IMR-90 (cell line): ENCODE data around the gene MAPRE3. TPM values are rescaled to one million over a fixed set of nuclear protein-coding genes. Genes with fewer than 3 reads are reported as not detected.

Experiments used
- ATAC-seq: fragments of 200-7000 bp; cut with Tn5 transposase; 2 replicates; pipeline ENCODE4 v1.9.1; 2020; ENCODE audit warnings: low read depth, mild to moderate bottlenecking, moderate library complexity
- BruUV-seq: library from RNA; stranded (reverse); fragments of 400-500 nt; replicated peaks from 2 replicates; lab custom pipeline; 2021; lab: Mats Ljungman, UMichigan
- CTCF ChIA-PET: fragments of 300-600 bp; formaldehyde crosslinking; extraction: SDS; loops from one replicate; lab custom pipeline; 2021; ENCODE audit warnings: antibody characterized with exemption; lab: Yijun Ruan, JAX
- POLR2A ChIA-PET: fragments of 300-600 bp; sonication (Branson Sonifier 250); formaldehyde crosslinking; loops from one replicate; lab custom pipeline; 2022; ENCODE audit warnings: antibody characterized with exemption; ENCODE audit not compliant: unreplicated experiment; lab: Charles Lee
- DNase-seq: peaks from one replicate; pipeline ENCODE4 v3.0.0; 2013
- H2AFZ ChIP-seq: replicated peaks from 2 replicates; pipeline ENCODE3; 2013; ENCODE audit warnings: low read length, mild to moderate bottlenecking; ENCODE audit not compliant: poor library complexity
- H2AK5ac ChIP-seq: 2 replicates; pipeline ENCODE4 v1.6.1; 2013; ENCODE audit warnings: low read depth, low read length, inconsistent platforms
- H2AK9ac ChIP-seq: replicated peaks from 2 replicates; pipeline ENCODE3; 2013; ENCODE audit warnings: mild to moderate bottlenecking, low read depth, low read length, moderate library complexity; ENCODE audit not compliant: poor library complexity
- H2BK120ac ChIP-seq: 2 replicates; pipeline ENCODE4 v1.6.1; 2013; ENCODE audit warnings: low read depth, low read length, inconsistent platforms
- H2BK15ac ChIP-seq: 3 replicates; pipeline ENCODE4 v1.6.1; 2013; ENCODE audit warnings: low read depth, low read length, inconsistent platforms
- H2BK20ac ChIP-seq: 2 replicates; pipeline ENCODE4 v1.6.1; 2013; ENCODE audit warnings: low read depth, mild to moderate bottlenecking, inconsistent platforms, low read length, moderate library complexity
- H2BK5ac ChIP-seq: 2 replicates; pipeline ENCODE4 v1.6.1; 2013; ENCODE audit warnings: mild to moderate bottlenecking, low read depth, low read length, inconsistent platforms; ENCODE audit not compliant: poor library complexity, severe bottlenecking
- H3K14ac ChIP-seq: replicated peaks from 2 replicates; pipeline ENCODE4 v1.6.1; 2013; ENCODE audit warnings: low read depth, low read length, inconsistent platforms
- H3K18ac ChIP-seq: 2 replicates; pipeline ENCODE4 v1.6.1; 2013; ENCODE audit warnings: low read depth, low read length, control low read depth
- H3K23ac ChIP-seq: 2 replicates; pipeline ENCODE4 v1.6.1; 2013; ENCODE audit warnings: low read depth, low read length, inconsistent platforms
- H3K27ac ChIP-seq: 2 replicates; pipeline ENCODE4 v1.5.1; 2013; ENCODE audit warnings: mild to moderate bottlenecking, control low read depth, low read length; ENCODE audit not compliant: insufficient read depth
- H3K27me3 ChIP-seq: 2 replicates; pipeline ENCODE4 v1.6.1; 2013; ENCODE audit warnings: low read length; ENCODE audit not compliant: control insufficient read depth, insufficient read depth
- H3K36me3 ChIP-seq: 2 replicates; pipeline ENCODE4 v1.6.1; 2013; ENCODE audit warnings: low read length, mixed read lengths; ENCODE audit not compliant: control insufficient read depth, insufficient read depth
- H3K4ac ChIP-seq: 2 replicates; pipeline ENCODE4 v1.6.1; 2013; ENCODE audit warnings: low read depth, low read length, inconsistent platforms
- H3K4me1 ChIP-seq: 2 replicates; pipeline ENCODE4 v1.6.1; 2013; ENCODE audit warnings: low read length, mixed read lengths; ENCODE audit not compliant: control insufficient read depth, insufficient read depth
- H3K4me2 ChIP-seq: 2 replicates; pipeline ENCODE4 v1.6.1; 2013; ENCODE audit warnings: low read depth, mild to moderate bottlenecking, control low read depth, low read length, moderate library complexity
- H3K4me3 ChIP-seq: 2 replicates; pipeline ENCODE4 v1.5.1; 2013; ENCODE audit warnings: low read depth, mild to moderate bottlenecking, control low read depth, low read length, moderate library complexity; ENCODE audit not compliant: insufficient read depth
- H3K56ac ChIP-seq: 2 replicates; pipeline ENCODE4 v1.6.1; 2013; ENCODE audit warnings: low read length, inconsistent platforms; ENCODE audit not compliant: insufficient read depth; ENCODE audit errors: extremely low read depth
- H3K79me1 ChIP-seq, 2 experiments: 2 replicates each; pipeline ENCODE4 v1.6.1; 2013; ENCODE audit warnings: low read length in 2 of 2, inconsistent platforms in 1 of 2, low read depth in 1 of 2
- H3K9ac ChIP-seq: 2 replicates; pipeline ENCODE4 v1.6.1; 2013; ENCODE audit warnings: low read depth, low read length, control low read depth
- H3K9me1 ChIP-seq: 2 replicates; pipeline ENCODE4 v1.6.1; 2013; ENCODE audit warnings: low read length, inconsistent platforms; ENCODE audit not compliant: insufficient read depth
- H3K9me3 ChIP-seq: 2 replicates; pipeline ENCODE4 v1.6.1; 2013; ENCODE audit warnings: low read length; ENCODE audit not compliant: control insufficient read depth, insufficient read depth
- H4K20me1 ChIP-seq: 2 replicates; pipeline ENCODE4 v1.6.1; 2013; ENCODE audit warnings: low read length, inconsistent platforms; ENCODE audit not compliant: insufficient read depth
- H4K5ac ChIP-seq: 2 replicates; pipeline ENCODE4 v1.6.1; 2013; ENCODE audit warnings: mild to moderate bottlenecking, low read depth, low read length, control low read depth
- H4K8ac ChIP-seq, 2 experiments: 2 replicates each; pipeline ENCODE4 v1.6.1; 2013; ENCODE audit warnings: low read depth in 2 of 2, low read length in 2 of 2, control low read depth in 1 of 2, inconsistent platforms in 1 of 2
- H4K91ac ChIP-seq: 2 replicates; pipeline ENCODE4 v1.6.1; 2013; ENCODE audit warnings: low read depth, low read length, inconsistent platforms; ENCODE audit not compliant: insufficient read depth
- MXI1 ChIP-seq: IDR thresholded peaks from 2 replicates; pipeline ENCODE4 v1.6.1; 2012; ENCODE audit warnings: low read depth, mild to moderate bottlenecking, low read length, moderate library complexity, borderline replicate concordance
- POLR2A ChIP-seq: IDR thresholded peaks from 2 replicates; pipeline ENCODE4 v1.6.1; 2012; ENCODE audit warnings: mild to moderate bottlenecking, low read depth, low read length
- RCOR1 ChIP-seq: IDR thresholded peaks from 2 replicates; pipeline ENCODE4 v1.6.1; 2012; ENCODE audit warnings: mild to moderate bottlenecking, low read length, improper control_type of control experiment; ENCODE audit not compliant: insufficient replicate concordance
- WGBS, 2 experiments: methylation state at CpG; one replicate each; pipeline versions ENCODE4 v1.1.5 to v1.1.7; 2013; ENCODE audit warnings: missing lambda C conversion rate in 2 of 2; ENCODE audit not compliant: insufficient read length in 1 of 2; ENCODE audit errors: extremely low coverage in 2 of 2; 5-methylcytosine and 5-hydroxymethylcytosine counted together
- dilution Hi-C: fragments of 300-500 bp; cut with HindIII; formaldehyde crosslinking; loops from one replicate; pipeline ENCODE4 v1.14.3; 2018; ENCODE audit warnings: low sequenced_read_pairs; ENCODE audit not compliant: unreplicated experiment
- in situ Hi-C: fragments of 300-500 bp; cut with MboI; formaldehyde crosslinking; loops from 3 replicates; pipeline ENCODE4 v1.14.3; 2019; ENCODE audit warnings: low sequenced_read_pairs, inconsistent platforms, mixed read lengths
- intact Hi-C: fragments of 100-400 bp; cut with micrococcal nuclease; formaldehyde crosslinking; loops from 2 replicates; pipeline ENCODE4 v1.10.0; 2022
- polyA plus RNA-seq, 3 experiments: library from polyadenylated mRNA; depleted of rRNA; stranded (reverse); fragments of >200 nt; gene quantifications; 2 replicates each; pipeline ENCODE4 v1.2.3, GENCODE V29; 2012; ENCODE audit warnings: low replicate concordance in 1 of 3
- total RNA-seq: library from RNA; depleted of rRNA; stranded (reverse); fragments of >200 nt; gene quantifications from 2 replicates; pipeline ENCODE4 v1.2.3, GENCODE V29; 2012

MAPRE3 gene
- total and polyA plus RNA-seq, 2 of the 4 experiments (the other 2 are of a cell fraction), result 1.8 to 20.3 TPM

DNA sequence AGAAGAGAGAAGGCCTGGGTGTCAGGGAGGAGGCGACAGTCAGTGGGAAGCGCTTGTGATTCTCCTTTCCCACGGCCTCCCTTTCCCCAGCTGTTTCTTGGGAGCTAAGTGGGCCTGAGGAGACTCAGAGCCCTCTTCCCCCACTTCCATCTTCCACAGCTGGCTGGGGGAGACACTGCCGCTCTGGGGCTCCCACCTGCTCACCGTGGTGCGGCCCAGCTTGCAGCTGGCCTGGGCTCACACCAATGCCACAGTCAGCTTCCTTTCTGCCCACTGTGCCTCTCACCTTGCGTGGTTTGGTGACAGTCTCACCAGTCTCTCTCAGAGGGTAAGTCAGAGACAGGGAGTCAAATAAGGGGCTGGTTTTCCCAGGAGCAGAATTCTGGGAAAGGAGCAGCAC, 69.4 kb downstream of the MAPRE3 start:
- no peak for ATAC-seq
- no peaks in the 10 kb centered on the region for H3K27me3 ChIP-seq
- in situ Hi-C loops, result no loop called here
- H3K14ac ChIP-seq, result no peak overlapping the region
- H2AK9ac ChIP-seq, result no peak overlapping the region
- no peak overlapping the region for H3K4me3 ChIP-seq
- peaks cover 9% of the 10 kb centered on the region for H3K9me1 ChIP-seq
- no peak overlapping the region for H2AK5ac ChIP-seq
- no peak overlapping the region for H3K4ac ChIP-seq
- no peak overlapping the region for H2AFZ ChIP-seq
- H3K18ac ChIP-seq, result no peak overlapping the region
- H3K9me3 ChIP-seq, result no peaks in the 10 kb centered on the region
- no peak overlapping the region for H4K5ac ChIP-seq
- H3K36me3 ChIP-seq, result peaks cover 73% of the 10 kb centered on the region
- peaks cover 21 to 54% of the 10 kb centered on the region in 2 experiments for H3K79me1 ChIP-seq
- no peak for TF ChIP-seq RCOR1
- no peak for TF ChIP-seq POLR2A
- TF ChIP-seq MXI1, result no peak
- H2BK15ac ChIP-seq, result no peak overlapping the region
- H4K20me1 ChIP-seq, result peaks cover 32% of the 10 kb centered on the region
- H4K91ac ChIP-seq, result no peak overlapping the region
- H3K27ac ChIP-seq, result no peak overlapping the region
- dilution Hi-C loops, result no loop called here
- ChIA-PET CTCF (no interaction called here), POLR2A (no interaction called here)
- H2BK5ac ChIP-seq, result no peak overlapping the region
- no peak overlapping the region for H4K8ac ChIP-seq
- H3K9ac ChIP-seq, result no peak overlapping the region
- H3K56ac ChIP-seq, result no peak overlapping the region
- 100% methylated on average over 1 of the region's 7 CpGs; no CpG with 5 or more reads in 1 of the 2 experiments for WGBS, 2 experiments
- no peak overlapping the region for H3K23ac ChIP-seq
- intact Hi-C loops, result no loop called here
- H2BK120ac ChIP-seq, result no peak overlapping the region
- H3K4me2 ChIP-seq, result no peak overlapping the region
- no TSS peak for BruUV-seq
- peaks cover 4% of the 10 kb centered on the region; the same call in 1 of the 2 replicates for H3K4me1 ChIP-seq
- no peak for DNase-seq
- no peak overlapping the region for H2BK20ac ChIP-seq
